ENCODE measurements around the gene CACNA1E.

- TF ChIP-seq POLR2AphosphoS5 (IDR thresholded peaks at IDR 0.05; ENCODE audit: insufficient read depth in 1 of 2, low read depth in 1 of 2), result no peak
- TF ChIP-seq CTCF (IDR thresholded peaks at IDR 0.05), result no peak
Observed at GRCh38 chr1:181637998-181638397, 154.7 kb downstream of the CACNA1E start.
